Fibroblast of peridontal ligament (primary cell): ENCODE measurements around the gene TEX11.

Experiments used
- DNase-seq: peaks from one replicate; pipeline ENCODE4 v3.0.0-alpha.2; 2010; ENCODE audit errors: extremely low read depth

TEX11 gene

GRCh38 chrX:70497026-70497425 lies 411.5 kb downstream of the TEX11 start:
- no peak for DNase-seq

DNA sequence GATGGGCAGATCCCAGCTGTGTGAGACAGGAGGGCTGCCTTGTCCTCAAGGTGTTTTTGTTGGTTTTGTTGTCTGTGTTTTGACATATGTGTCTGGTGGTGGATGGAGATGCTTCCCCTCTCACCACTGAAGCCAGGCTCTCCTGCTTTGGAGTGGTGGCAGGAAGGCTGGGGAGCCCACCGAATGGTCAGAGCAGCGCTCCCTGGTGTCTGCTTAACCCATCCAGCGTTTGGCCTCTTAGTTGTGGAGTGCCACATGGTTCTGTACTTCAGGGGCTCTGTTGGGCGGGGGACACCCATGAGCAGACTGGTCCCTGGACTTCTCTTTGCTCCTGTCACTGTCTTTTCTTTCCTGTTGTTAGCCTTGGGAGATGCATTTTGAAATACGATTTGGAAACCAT lies 412.0 kb downstream of the TEX11 start:
- DNase-seq = no peak

- no peak for DNase-seq
Observed at GRCh38 chrX:70494441-70494840, 414.1 kb downstream of the TEX11 start.

DNA sequence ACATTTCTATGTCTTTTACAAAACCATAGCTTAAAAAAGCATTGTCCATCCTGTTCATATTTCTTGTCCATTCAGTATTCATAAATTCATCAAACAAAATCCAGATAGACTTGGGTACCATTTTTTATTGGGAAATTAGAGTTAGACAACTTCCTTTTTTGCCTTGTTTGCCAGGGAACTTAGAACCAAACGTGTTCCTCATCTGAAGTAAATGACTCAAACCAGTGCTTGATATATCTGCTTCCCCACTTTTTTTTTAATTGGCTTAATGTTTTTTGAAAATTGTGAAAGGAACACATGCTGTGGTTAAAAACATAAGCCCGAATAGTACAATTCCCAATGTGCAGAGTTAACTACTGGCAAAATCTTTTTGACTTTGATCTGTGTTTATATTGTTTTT lies 419.7 kb downstream of the TEX11 start:
- no peak for DNase-seq

GRCh38 chrX:70485466-70485865 lies 423.0 kb downstream of the TEX11 start:
- DNase-seq = no peak

DNA sequence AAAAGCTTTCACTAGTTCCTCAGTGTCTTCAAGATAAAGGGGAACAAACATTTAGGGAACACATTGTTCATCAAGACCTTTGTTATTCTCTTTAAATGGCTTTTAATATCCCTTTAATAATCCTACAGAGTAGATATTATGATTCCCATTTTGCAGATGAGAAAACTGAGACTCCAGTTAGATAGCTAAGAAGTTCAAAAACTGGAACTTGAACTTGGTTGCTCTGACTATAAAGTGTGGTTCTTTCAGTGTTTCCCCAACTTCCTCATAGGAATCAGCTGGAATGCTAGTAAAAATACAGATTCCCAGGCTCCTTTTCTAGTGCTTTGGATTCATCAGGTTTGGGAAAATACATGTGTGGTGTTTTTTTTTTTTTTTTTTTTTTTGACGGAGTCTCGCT lies 426.2 kb downstream of the TEX11 start:
- no peak for DNase-seq

DNA sequence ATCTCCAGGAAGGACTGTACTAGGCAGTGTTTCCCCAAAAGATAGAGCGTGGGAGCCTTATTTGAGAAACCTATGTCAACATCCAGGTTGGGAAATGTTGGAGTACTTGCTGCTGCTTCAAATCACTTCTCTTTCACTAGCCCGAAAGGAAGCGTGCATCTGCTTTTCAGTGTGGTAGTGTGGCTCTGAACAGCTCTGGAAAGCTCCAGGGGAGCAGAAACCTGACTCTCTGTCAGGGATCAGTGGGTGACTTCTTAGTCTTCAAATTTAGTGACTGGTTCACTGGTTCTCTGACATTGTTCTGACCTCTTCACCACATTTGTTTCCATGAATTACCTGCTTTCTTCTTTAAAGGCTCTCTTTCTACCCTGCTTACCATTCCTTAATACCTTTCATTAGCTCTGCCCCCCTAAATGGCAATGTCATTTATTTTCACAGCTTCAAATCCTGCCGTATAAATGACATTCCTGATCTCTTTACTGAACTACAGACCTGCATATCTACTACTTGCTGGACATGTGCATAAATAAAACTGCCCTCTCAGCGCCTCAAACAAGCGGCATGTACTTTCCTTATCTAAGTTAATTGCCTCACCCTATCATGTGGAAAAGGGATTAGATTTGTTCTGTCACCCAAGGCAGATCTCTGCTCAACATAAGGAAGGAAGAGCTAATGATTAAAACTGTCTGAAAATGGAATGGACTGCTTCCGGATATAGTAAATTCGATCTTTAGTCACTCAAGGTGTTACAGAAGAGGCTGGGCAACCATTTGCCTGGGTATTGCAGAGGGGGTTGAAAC lies 426.8 kb downstream of the TEX11 start:
- no peak for DNase-seq

GRCh38 chrX:70480660-70481018 lies 427.9 kb downstream of the TEX11 start:
- peak; percentile 25 for DNase-seq

DNA sequence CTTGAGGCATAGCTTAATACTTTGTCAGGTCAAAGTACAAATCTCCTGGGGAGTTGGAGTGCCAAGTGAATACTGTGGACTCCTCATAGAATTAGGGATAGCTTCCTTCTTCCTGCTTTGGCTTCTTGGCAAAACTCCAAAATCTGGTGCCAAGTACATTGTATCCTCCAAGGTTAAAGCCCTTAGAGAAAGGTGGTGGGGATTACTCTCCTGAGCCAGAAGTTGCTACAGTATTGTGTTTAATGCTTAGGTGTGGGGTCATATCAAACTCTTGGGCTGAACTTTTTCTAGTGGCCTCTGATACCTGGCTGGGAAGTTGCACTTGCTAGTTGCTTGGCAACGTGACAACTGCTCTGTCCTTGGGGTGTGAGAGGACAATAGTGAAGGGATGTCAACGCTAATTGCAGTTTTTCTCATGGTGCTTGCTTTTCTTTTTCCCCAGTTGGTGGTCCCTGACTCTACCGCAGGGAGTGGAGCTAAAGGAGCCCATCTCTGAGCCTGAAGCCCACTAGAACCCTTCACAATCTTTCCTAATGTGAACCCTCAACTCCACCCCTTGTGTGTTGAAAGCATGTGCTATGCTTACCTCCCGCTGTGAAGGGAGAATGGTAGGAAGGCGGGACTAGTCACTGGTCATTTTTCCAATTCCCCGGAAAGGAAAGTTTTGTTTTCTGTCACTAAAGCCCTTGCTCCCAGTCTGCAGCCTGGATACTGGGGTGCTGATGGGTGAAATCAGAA lies 428.4 kb downstream of the TEX11 start:
- peak; percentile 29 for DNase-seq

- peak; percentile 83 for DNase-seq
Observed at GRCh38 chrX:70479247-70479921, 429.1 kb downstream of the TEX11 start.
